ENCODE measurements around the gene BCL11B. TPM values are rescaled to one million over a fixed set of nuclear protein-coding genes. Genes with fewer than 3 reads are reported as not detected.

Gene BCL11B
- polyA plus RNA-seq, 1 donor, result 1.4 TPM

DNA sequence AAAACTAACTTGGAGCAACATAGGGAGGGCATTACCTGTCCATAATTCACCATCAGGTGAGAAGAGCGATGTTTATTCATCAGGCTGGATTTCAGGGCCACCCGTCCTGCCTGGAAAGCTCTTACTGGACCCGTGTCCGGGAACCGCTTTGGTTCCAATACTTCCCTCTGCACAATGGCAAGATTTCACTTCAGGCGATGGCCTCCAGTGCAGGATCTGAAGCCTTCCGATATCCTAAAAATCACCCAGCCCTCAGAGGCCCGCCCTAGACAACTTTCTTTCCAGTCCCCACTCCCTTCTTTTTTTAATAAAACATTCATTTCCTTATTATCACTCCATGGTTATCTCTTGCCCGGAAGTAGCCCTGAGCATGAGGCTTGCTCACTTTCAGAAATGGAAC is 92.5 kb downstream of the BCL11B start:
- DNase-seq, result no peak

DNA sequence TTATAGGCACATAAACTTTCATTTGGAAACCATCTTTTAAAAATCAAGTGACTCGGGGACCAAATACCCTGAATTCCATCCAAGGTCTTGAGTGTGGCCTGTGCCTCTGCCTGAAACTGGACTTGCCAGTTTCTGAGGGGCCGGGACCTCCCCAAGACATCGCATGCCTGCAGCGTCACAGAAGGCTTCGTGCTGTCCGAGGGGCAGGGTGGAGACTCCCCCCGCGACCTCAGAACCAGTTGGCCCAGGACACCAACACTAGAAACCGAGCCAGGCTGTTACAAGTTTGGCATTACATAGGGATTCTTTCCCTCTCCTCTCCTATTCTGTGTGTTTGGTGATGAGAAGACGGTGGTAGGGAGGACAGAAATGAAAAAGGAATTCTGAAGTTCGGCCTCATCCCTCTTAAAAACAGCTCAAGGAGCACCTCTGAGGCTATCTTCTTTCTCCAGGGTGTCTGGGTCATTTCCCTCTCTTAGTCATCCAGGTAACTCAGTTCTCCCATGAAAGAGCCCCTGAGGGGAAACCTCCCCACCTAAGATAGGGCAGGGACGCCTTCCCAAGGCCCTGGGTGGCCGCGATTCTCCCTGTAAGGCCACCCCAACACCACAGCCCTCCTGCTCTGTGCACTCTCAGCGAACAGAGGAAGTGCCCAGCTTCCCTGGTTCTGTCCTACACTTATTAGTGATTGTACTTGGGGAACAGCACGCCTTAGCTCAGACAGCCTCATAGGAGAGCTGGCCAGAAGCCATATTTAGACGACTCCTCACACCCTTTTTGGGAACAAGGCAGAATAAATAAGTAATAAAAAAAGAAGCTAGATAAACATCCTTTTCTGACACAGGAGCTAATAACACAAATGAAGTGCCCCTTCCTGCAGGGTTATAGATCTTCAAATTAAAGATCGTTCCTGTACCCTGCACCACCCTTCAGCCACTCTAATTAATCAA is 93.8 kb downstream of the BCL11B start:
- no peak for DNase-seq

DNA sequence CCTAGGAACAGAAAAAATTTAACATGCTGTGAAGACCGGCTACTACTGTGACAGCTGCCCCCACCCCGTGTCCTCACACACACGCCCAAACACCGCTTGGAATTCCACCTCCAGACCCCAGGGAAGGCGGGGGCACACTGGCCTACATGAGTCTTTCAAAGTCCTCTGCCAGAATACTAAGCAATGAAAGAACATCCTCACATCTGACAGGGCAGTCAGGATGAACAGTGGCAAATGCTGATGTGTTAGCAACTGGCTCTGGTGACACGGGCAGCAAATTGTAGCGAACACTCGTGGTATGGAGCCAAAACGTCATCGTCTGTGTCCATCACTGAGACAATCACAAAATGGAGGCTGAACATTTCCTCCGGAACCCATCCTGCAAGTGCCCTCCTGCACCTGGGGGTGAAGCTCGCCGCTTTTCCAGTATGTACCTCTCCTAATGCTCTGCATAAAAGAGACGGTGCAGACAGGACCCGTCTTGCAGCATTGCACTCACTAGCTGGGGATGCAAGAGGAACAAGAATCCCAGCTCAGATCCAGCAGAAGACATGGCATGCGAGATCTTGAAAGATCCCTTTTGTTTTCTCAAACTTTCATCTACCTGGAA is 94.8 kb downstream of the BCL11B start:
- no peak for DNase-seq

DNA sequence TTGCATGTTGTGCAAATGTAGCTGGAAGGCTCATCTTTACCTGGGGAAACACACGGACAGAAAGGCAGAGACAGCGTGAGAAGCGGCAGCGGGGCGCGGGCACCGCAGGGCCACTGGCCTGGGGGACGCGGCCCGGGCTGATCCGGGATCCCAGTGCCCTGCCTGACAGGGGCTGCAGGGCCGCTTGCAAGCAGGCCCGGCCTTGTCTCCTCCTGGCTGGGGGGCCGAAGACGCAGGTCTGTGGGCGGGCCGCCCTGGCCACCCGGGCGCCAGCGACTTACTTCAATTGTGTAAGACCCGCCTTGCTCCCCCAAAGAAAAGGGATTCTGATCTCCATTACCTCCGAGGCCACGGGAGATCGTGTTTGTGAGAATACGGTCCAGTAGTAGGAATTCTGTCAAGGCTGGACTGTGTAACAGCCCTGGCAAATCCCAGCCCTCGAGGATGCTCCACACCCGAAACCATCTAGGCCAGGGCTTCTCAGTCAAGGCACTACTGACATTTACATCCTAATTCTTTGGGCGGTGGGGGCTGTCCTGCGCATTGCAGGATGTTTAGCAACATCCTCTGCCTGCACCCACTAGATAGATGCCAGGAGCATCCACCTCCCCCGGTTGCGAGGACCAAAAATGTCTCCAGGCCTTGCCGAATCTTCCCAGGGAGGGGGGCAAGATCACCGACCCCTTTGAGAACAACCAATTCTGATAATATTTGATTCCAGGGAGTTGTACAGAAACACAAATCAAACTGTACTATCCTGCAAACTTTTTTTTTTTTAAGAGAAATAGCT is 95.6 kb downstream of the BCL11B start:
- no peak for DNase-seq

DNA sequence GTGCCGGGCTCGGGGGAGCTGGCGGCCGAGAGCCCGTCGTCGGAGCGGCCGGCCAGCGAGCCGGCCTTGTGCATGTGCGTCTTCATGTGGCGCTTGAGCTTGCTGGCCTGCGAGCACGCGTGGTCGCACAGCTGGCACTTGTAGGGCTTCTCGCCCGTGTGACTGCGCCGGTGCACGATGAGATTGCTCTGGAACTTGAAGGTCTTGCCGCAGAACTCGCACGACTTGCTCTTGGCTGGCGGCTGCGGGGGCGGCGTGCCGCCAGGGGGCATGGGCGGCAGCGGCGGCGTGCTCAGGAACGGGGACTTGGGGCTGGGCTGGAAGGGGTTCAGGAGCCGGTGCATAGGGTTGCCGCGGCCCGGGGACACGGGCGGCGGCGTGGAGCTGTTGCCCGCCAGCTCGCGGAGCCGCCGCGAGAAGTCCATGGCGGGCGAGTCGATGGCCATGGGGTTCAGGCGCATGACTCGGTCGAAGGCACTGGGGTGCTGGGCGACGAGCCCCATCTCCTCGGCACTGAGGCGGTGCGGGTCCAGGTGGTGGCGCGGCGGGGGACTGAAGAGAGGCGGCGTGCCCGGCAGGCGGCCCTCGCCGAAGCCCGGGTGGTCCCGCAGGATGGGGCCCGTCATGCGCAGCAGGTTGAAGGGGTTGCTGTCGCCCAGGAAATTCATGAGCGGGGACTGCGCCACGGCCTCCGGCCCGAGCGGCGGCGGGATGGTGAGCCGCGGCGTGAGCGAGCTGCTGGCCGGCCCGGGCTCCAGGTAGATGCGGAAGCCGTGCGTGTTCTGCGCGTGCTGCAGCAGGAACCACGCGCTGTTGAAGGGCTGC is 96.5 kb downstream of the BCL11B start:
- DNase-seq, result no peak

DNA sequence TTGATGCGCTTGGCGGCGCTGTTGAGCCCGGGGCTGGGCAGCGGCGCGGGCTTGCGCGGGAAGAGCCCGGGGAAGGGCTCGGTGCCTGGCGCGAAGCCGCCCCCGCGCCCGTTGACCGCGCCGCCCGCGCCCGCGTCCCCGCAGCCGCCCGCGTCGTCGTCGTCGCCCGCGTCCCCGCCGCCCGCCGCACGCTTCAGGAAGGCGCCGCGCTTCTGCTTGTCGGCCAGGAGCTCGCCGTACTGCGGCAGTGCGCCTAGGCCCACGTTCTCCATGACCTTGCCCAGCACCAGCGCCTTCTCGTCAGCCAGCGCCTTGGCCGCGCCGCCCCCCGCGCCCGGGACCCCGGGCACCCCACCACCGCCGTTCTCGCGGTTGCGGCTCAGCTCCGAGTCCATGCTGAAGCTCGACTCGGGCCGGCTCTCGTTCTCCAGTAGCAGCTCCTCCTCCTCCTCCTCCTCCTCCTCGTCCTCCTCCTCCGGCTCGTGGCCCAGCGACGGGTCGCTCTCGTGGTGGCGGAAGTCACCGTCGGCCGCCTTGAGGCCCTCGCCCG is 97.2 kb downstream of the BCL11B start:
- no peak for DNase-seq

DNA sequence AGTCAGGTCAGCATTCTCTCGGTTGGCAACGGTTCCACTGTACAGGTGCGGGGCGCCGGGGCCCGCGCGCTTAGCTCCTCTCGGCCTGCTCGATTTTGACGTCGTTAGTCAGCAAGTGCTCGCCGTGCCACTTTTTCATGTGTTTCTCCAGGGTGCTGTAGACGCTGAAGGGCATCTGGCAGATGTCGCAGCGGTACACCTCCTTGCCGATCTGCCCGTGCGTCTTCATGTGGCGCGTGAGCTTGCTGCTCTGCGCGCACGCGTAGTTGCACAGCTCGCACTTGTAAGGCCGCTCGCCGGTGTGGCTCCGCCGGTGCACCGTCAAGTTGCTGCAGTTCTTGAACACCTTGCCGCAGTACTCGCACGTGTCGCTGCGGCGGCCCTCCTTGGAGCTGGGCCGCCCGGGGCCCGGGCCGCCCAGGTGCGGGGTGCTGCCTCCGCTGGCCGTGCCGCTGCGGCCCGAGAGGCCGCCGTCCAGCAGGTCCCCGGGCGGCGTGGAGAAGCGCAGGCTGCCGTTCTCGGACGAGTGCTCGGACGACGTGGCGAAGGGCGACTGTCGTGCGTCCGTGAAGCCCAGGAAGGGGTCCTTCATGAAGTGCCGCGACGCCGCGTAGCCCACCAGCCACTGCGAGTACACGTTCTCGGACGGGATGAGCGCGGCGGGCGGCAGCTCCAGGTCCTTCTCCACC is 97.8 kb downstream of the BCL11B start:
- DNase-seq, result no peak

DNA sequence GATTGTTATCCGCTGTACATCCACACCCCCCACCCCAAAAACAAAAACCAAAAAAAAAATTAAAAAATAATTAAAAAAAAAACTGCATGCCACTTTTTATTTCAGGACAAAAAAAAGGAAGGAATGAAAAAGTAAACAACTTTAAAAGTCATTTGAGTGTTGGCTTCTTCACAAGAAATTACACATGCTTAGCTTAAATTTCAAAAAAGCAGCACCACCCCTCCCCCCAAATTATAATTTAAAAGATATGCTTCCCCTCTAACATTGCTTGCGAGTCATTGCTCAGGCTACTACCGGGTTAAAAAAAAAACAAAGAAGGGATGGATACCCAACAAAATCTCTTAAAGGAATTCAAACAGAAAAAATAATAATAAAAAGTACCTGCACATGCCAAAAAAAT is 98.5 kb downstream of the BCL11B start:
- no peak for DNase-seq

DNA sequence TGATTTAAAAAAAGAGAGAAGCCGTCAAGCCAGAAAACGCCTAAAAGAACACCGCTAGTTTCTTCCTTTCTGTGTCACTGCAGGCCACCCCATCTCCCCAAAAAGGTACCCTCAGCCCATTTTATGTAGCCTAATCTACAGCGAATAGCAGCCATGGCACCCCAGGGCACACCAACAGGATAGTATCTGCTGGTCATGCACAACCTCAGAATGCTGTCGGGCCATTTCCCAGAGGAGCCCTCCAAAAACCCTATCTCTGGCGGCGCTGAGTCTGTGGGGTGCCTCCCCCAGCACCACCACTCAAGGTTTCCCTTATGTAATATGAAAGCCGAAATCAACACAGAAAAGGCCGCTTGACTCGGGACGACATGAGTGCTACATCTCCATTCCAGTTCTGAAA is 98.9 kb downstream of the BCL11B start:
- no peak for DNase-seq

DNA sequence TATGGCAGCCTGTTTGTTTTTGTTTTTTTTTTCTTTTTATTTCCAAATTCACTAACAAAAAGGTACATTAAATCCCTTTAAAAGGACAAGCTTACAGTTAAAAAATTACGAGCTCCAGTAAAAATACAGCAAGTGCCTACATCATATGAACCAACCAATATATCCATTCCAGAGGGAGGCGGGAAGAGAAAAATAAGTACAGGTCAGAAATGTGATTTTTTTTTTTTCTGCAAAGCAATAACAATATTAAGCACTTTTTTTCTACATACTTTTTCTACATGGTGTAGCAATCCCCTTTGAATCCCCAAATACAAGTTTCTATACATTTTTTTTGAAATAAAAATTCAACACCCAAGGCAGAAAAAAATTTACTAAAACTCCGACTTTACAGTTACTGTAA is 100.6 kb downstream of the BCL11B start:
- DNase-seq, result no peak

DNA sequence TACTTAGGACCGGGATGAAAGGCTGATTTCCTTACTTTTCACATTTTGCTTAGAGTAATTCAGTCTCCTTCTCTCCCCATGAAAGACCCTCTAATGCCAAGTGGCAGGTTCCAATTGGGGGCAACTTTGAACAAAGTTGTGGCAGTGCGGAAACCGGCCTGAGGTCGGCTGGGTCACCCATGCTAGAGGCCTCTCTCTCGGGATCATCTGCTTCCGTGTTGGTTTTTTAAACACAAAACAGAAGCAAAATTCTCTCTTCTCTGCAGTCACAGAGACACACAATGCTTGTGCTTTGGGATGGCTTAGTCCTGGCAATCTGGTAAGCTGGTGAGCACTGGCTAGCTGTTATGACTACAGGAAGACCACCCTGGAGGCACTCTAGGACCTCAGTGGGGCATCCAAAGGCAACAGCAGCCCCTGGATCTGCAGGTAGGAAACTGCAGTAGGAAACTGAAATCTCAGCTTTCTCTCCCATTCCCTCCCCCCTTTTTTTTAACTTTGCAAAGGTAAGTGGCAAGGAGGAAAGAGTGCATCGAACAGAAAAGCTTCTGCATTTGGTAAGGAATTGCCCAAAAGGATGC is 102.1 kb downstream of the BCL11B start:
- no peak for DNase-seq

DNA sequence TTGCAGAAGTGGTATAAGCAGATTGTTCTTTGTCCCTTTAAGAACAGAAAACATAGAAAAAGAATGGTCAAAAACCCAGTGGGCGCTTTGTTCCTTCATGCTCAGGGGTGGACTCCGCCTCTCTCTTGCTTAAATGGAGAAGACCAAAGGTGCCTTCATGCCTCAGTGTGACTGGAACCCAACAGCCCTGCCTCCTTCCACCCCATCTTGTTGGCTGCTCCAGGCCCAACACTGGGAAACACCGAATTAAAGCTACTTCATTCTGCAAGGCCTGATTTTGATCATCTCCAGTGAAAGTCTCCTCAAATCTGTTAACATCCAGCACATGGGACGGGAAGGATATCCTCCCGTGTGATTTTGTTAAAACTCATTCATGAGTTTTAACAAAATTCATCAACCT is 103.7 kb downstream of the BCL11B start:
- no peak for DNase-seq

DNA sequence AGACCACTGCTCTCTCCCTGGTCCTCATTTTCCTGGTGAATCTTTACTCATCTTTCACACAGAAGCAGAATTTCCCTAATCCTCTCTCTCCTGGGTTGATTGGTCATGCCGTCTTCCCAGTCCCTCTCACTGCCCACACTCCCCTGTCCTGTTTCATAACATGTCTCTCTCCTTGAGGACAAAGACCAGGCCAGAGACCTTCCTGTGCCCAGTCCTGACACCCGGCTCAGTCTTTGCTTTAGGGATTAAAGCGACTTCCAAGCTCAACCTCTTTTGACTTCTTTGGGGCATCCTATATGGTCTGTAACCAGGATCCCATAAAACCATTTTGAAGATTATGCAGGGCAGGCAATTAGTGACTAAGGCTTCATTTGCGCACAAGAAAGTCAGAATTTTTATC is 105.5 kb downstream of the BCL11B start:
- DNase-seq, result no peak

DNA sequence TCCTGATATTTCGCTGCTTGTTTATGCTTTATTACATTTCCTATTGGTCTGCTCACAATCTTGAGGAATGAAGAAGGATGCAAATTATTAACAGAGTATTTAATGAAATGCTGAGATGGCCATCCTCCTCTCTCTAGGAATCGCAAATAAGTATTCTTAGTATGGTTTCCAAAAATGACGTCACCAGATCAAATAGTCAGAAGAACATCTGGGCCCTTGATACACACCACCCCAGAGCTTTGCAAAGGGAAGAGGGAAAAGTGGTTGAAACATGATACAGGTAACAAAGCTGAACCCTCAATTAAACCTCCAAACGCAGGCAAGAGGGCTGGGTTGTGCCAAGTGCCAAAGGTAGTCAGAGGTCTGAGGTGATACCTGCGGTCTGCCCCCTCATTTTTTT is 107.3 kb downstream of the BCL11B start:
- no peak for DNase-seq

DNA sequence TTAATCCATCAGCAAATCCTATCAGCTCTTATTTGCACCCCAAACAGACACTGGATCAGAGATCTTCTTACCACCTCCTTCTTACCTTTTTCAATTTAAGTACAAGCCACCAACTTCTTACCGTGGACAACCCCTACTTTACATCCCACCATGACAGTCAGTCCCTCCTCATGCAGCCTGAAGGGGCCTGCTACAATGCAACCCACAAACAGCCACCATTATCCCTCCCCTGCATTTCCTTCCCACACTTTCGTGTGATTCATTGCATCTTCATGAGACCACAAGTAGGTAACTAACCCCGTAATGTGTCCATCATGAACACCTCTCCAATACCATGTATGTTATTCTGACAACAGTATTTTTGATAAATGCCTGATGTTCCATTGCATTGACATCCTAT is 108.6 kb downstream of the BCL11B start:
- DNase-seq, result no peak

DNA sequence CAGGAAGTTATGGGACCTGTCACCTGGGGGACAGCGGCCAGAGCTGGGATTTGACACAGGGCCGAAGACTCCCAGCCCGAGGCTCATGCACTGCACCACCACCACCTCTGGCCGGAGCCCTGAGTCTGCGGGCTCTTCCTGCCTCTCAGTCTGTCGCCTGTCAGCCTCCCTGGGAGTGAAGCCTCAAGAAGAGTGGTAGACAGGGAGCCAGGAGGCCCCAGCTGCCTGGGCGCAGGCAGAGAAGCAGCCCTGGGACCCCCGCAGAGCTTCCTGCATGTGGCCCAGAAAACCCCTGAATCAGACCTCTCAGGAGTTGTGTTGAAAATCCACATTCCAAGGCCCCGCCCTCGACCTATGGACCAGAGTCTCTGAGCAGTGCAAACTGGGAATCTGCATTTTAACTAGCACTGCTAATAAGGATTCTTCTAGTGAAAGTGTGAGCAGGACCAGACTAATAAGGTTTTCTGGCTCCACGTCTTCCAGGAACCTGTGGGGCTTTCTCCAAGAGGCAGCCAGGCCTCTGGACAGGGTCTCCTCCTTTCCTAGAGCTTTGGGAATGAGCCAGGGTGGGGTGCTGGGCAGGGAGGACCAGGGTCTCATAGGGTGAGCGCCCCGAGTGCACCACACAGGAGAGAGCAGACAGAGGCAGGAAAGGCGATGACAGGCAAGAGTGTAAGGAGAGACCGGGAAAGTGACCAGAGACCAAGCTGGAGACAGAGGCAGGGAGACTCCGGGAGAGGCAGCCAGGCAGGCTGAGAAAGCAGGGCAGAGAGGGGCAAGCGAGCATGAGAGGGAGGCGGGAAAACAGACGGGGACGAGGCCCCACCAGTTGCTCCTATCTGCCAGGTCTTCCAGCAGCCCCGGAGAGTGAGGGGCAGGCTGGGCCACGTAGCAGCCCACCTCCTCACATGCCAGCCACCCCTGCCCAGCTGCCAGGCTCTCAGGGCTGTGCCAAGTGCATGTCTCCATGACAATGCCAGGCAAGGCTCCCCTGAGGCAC is 112.4 kb downstream of the BCL11B start:
- DNase-seq, result no peak

DNA sequence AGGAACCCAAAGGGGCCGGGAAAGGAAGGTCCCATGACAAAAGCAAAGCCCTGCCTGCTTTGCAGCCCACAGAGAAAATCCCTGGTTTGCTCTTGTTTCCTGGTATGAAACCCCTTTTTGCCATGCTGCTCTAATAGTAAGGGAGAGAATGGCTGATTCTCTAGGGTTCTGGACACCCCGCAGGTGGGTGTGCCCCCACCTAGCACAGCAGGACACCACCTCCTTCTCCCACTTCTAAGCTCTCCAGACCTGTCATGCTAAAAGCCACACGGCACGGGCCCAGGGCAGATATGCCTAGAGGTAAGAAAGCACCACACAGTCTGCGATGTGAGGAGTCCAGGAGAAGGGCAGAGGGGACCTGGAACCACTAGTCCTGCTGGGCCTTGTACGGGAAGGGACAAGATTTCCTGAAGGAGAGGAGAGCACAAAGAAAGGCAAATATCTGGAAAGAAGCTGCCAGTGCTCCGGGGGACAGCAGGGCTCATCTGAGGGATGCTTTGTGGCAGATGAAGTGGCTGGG is 113.3 kb downstream of the BCL11B start:
- DNase-seq, result no peak

DNA sequence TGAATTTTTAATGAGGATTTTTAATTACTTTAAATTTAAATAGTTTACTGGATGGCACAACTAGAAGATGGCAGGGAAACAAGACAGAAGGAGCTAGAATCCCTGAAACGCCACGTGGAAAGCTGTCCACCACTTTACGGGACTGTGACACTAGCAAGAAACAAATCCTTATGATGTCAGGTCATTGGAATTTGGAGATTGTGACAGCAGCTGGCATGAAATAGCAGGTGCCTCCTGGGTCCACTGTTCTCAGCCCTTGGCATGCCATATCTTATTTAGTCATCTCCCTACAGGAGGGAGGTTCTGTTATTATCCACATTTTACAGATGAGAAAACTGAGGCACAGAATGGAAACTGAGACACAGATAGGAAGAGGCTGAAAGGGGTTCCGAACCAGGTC is 113.8 kb downstream of the BCL11B start:
- DNase-seq, result no peak

DNA sequence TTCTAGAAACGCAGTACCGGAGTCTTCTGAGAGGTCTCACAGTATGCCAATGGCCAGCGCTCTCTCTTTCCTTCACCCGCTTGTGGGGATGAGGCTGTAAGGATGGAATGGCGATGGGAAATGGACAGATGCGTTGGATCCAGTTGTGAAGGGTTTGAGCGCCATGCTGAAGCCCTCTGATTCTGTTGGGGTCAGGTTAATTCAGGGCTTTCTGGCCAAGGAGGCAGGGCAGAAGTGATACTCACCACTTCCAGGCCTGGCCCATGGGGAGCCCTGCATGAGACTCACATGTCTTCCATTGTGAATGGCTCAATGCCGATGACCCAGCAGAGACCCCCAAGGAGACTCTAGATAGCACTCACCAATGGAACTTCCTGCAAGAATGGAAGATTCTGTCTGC is 114.3 kb downstream of the BCL11B start:
- DNase-seq, result no peak

DNA sequence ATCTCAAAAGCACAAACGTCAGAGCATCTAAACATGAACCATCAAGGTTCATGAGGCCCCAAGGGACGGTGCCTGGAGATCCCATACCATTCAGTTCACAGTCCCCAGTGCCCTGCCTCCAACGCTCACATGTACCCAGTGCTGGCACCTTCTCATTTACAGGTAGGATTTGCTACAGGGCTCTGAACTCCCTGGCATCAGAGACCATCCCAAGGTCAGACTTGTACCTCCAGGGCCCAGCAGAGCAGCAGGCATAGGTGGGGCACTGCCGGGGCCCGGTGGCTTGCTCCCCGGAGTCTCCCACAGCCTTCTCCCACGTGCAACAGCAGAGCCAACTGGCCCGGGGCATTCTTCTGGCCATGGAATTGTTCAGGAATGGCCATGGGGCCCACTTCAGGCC is 114.8 kb downstream of the BCL11B start:
- DNase-seq, result no peak

Measured in hindlimb muscle (tissue), 1 donor.